Heart left ventricle (tissue), 16 donors: ENCODE data around the gene PPP1R15A. TPM values are rescaled to one million over a fixed set of nuclear protein-coding genes. Genes with fewer than 3 reads are reported as not detected.

Experiments
- ATAC-seq, 4 donors: fragments of 200-7000 bp; cut with Tn5 transposase; one replicate each; pipeline ENCODE4 v1.9.1; 2020 to 2022; ENCODE audit warnings: moderate library complexity in 4 of 4, mild to moderate bottlenecking in 3 of 4, moderate number of reproducible peaks in 1 of 4
- DNase-seq, 5 donors: peaks; one replicate each; pipeline ENCODE4 v3.0.0-alpha.2; 2020
- H3K27ac ChIP-seq, 12 donors: fragments of 200-600 bp; sonication (generic) in 4 of 12; one replicate each; pipeline versions ENCODE4 v1.5.0 to v1.8.0; 2016 to 2022; ENCODE audit warnings: mild to moderate bottlenecking in 2 of 12
- H3K27me3 ChIP-seq, 9 donors: fragments of 200-600 bp; sonication (generic) in 2 of 9; one replicate each; pipeline versions ENCODE4 v1.5.1 to v1.8.0; 2016 to 2022; ENCODE audit warnings: mild to moderate bottlenecking in 3 of 9
- H3K36me3 ChIP-seq, 9 donors: fragments of 200-600 bp; sonication (generic) in 2 of 9; one replicate each; pipeline versions ENCODE4 v1.5.0 to v1.8.0; 2018 to 2022; ENCODE audit warnings: mild to moderate bottlenecking in 2 of 9
- H3K4me1 ChIP-seq, 12 donors: fragments of 200-600 bp; sonication (generic) in 4 of 12; one replicate each; pipeline versions ENCODE4 v1.5.0 to v1.8.0; 2016 to 2022; ENCODE audit warnings: mild to moderate bottlenecking in 3 of 12
- H3K4me3 ChIP-seq, 12 donors: fragments of 200-600 bp; sonication (generic) in 4 of 12; one replicate each; pipeline versions ENCODE4 v1.5.0 to v1.8.0; 2017 to 2022; ENCODE audit warnings: mild to moderate bottlenecking in 9 of 12, moderate library complexity in 4 of 12
- H3K9me3 ChIP-seq, 12 donors: fragments of 200-600 bp; sonication (generic) in 4 of 12; one replicate each; pipeline versions ENCODE4 v1.5.0 to v1.8.0; 2016 to 2022; ENCODE audit warnings: mild to moderate bottlenecking in 1 of 12
- POLR2A ChIP-seq, 2 donors: fragments of 450-650 bp; IDR thresholded peaks; one replicate each; pipeline ENCODE4 v1.6.1; 2017; ENCODE audit warnings: antibody characterized with exemption in 2 of 2, mild to moderate bottlenecking in 2 of 2, moderate library complexity in 2 of 2
- WGBS, 4 donors: extraction: QIAGEN DNeasy Blood & Tissue Kit in 2 of 4; methylation state at CpG; one replicate each; pipeline versions ENCODE4 v1.1.5 to v1.1.7; 2013 to 2018; 5-methylcytosine and 5-hydroxymethylcytosine counted together
- intact Hi-C, 10 donors: fragments of 100-400 bp; cut with DNase I; formaldehyde crosslinking; loops; one replicate each; pipeline versions ENCODE4 v1.11.1 to v1.14.2; 2022
- polyA plus RNA-seq, 2 donors: library from polyadenylated mRNA; stranded (reverse); fragments of 200-250 nt; gene quantifications; one replicate each; pipeline ENCODE4 v1.2.3, GENCODE V29; 2013
- total RNA-seq, 9 donors: library from RNA; depleted of rRNA in 2 of 9; stranded (reverse); fragments of >200 nt in 2 of 9; fragmentation: NEBNext Ultra II Directional in 3 of 9; extraction: Animal tissue kit (Norgen Biotek cat#: 25700) in 3 of 9; gene quantifications; one replicate each; pipeline versions ENCODE4 v1.1.0 to v1.2.4, GENCODE V29; 2016 to 2023
- TF ChIP-seq, protein P1 (sequence below), 12 donors: fragments of 200-600 bp; sonication (generic) in 4 of 12; IDR thresholded peaks; one replicate each; pipeline versions ENCODE4 v1.5.0 to v1.8.0; 2018 to 2022; ENCODE audit warnings: antibody characterized with exemption in 12 of 12, mild to moderate bottlenecking in 5 of 12
- donor health status: ischemic (EF 13 %, LVEDD 7.1; RV severe dilation, severe dysfunction).
- donor health status: healthy with polysubstance abuse.
- donor health status: DM: no; HTN: yes; CAD: no.
- donor health status: DM: no; HTN: no; CAD: no.
- donor health status: ischemic (EF 25% LVEDD 6.9; RV normal size, moderate dysfunction).
- donor health status: ischemic (EF 25% LVEDD 5.7; RV mildly dilated, moderate dysfunction).
- donor health status: healthy.
- donor health status: DM: yes; HTN: yes; CAD: no.
- donor health status: ischemic (EF 35%, LVEDD 5.7; RV mildly dilated, moderate dysfunction).
- donor health status: nonischemic (EF 11% LVEDD 7.7; RV severe dilation, severe dysfunction).
- donor health status: DM: yes; HTN: yes; CAD: no.
- donor health status: PGD.
- donor health status: ischemic (EF 29% LVEDD 5.4; RV normal size, mild dysfunction).
- donor health status: nonischemic (EF 23%, LVEDD 6.1; RV moderate dilation, normal function).

The PPP1R15A gene
- total and polyA plus RNA-seq, 11 donors = 51.7 to 181 (median 68.2) TPM

GRCh38 chr19:48872884-48873475, 759 bp downstream of the PPP1R15A start:
- Histone ChIP-seq H3K36me3 (peaks cover 0 to 48% (median 46%) of the 10 kb centered on the region in 9 donors), H3K4me1 (peaks cover 11 to 65% (median 37%) of the 10 kb centered on the region in 12 donors), H3K27me3 (no peaks in the 10 kb centered on the region), H3K27ac (peak overlapping the region; percentile 98 to 100 (median 100)), H3K9me3 (no peaks in the 10 kb centered on the region), H3K4me3 (peak overlapping the region; percentile 75 to 99 (median 89))
- TF ChIP-seq, protein P1, sequence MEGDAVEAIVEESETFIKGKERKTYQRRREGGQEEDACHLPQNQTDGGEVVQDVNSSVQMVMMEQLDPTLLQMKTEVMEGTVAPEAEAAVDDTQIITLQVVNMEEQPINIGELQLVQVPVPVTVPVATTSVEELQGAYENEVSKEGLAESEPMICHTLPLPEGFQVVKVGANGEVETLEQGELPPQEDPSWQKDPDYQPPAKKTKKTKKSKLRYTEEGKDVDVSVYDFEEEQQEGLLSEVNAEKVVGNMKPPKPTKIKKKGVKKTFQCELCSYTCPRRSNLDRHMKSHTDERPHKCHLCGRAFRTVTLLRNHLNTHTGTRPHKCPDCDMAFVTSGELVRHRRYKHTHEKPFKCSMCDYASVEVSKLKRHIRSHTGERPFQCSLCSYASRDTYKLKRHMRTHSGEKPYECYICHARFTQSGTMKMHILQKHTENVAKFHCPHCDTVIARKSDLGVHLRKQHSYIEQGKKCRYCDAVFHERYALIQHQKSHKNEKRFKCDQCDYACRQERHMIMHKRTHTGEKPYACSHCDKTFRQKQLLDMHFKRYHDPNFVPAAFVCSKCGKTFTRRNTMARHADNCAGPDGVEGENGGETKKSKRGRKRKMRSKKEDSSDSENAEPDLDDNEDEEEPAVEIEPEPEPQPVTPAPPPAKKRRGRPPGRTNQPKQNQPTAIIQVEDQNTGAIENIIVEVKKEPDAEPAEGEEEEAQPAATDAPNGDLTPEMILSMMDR (IDR thresholded peaks at IDR 0.05) = no peak
- no peak for TF ChIP-seq POLR2A (IDR thresholded peaks at IDR 0.05)
- ATAC-seq (peak; percentile 64 to 84 (median 71)), DNase-seq (peak; percentile 78 to 92 (median 91))
- 0 to 2% (median 1%) methylated on average over 14 of the region's 14 CpGs for WGBS, 4 donors
- intact Hi-C loops = loop anchor here in 7 of 10 donors (1.0 to 10.0 kb wide), 6 partner anchors 23 to 282 kb away; partner anchors contain the start of genes FTL (in 7 of the 7), NUCB1 (in 3 of the 7), HRC (in 1 of the 7) and TRPM4 (in 1 of the 7)

DNA sequence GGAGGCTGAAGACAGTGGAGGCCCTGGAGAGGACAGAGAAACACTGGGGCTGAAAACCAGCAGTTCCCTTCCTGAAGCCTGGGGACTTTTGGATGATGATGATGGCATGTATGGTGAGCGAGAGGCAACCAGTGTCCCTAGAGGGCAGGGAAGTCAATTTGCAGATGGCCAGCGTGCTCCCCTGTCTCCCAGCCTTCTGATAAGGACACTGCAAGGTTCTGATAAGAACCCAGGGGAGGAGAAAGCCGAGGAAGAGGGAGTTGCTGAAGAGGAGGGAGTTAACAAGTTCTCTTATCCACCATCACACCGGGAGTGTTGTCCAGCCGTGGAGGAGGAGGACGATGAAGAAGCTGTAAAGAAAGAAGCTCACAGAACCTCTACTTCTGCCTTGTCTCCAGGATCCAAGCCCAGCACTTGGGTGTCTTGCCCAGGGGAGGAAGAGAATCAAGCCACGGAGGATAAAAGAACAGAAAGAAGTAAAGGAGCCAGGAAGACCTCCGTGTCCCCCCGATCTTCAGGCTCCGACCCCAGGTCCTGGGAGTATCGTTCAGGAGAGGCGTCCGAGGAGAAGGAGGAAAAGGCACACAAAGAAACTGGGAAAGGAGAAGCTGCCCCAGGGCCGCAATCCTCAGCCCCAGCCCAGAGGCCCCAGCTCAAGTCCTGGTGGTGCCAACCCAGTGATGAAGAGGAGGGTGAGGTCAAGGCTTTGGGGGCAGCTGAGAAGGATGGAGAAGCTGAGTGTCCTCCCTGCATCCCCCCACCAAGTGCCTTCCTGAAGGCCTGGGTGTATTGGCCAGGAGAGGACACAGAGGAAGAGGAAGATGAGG, 1.5 kb downstream of the PPP1R15A start:
- TF ChIP-seq, protein P1 (IDR thresholded peaks at IDR 0.05) = no peak
- TF ChIP-seq POLR2A (IDR thresholded peaks at IDR 0.05) = no peak
- Histone ChIP-seq H3K4me3 (peak overlapping the region; percentile 75 to 99 (median 89)), H3K27me3 (no peaks in the 10 kb centered on the region), H3K36me3 (peaks cover 0 to 55% (median 49%) of the 10 kb centered on the region in 9 donors), H3K27ac (peak overlapping the region; percentile 98 to 100 (median 100)), H3K9me3 (no peaks in the 10 kb centered on the region), H3K4me1 (peaks cover 11 to 65% (median 38%) of the 10 kb centered on the region in 12 donors)
- DNase-seq (peak in 2 of 5 donors; percentile 23 to 41), ATAC-seq (peak; percentile 0 to 8 (median 4))
- WGBS, 4 donors = 10 to 25% (median 16%) methylated on average over 14 of the region's 14 CpGs
- intact Hi-C loops = loop anchor here in 8 of 10 donors (1.0 to 10.0 kb wide), 6 partner anchors 23 to 281 kb away; partner anchors contain the start of genes FTL (in 8 of the 8), NUCB1 (in 4 of the 8), HRC (in 1 of the 8) and TRPM4 (in 1 of the 8)

GRCh38 chr19:48874303-48875135, 2.3 kb downstream of the PPP1R15A start:
- intact Hi-C loops = loop anchor here in 7 of 10 donors (2.0 to 10.0 kb wide), 6 partner anchors 26 to 280 kb away; partner anchors contain the start of genes FTL (in 4 of the 7), HRC (in 1 of the 7), NUCB1 (in 1 of the 7) and TRPM4 (in 1 of the 7)
- ATAC-seq = peak in 1 of 4 donors; percentile 3
- Histone ChIP-seq H3K4me3 (peak overlapping the region; percentile 75 to 99 (median 89)), H3K36me3 (peaks cover 0 to 62% (median 49%) of the 10 kb centered on the region in 9 donors), H3K27me3 (no peaks in the 10 kb centered on the region), H3K27ac (peak overlapping the region; percentile 98 to 100 (median 100)), H3K9me3 (no peaks in the 10 kb centered on the region), H3K4me1 (peaks cover 11 to 68% (median 41%) of the 10 kb centered on the region in 12 donors)
- TF ChIP-seq, protein P1 (IDR thresholded peaks at IDR 0.05) = no peak
- no peak for TF ChIP-seq POLR2A (IDR thresholded peaks at IDR 0.05)
- WGBS, 4 donors = 5 to 9% (median 7%) methylated on average over 17 of the region's 17 CpGs
- peak in 4 of 5 donors; percentile 35 to 77 (median 48) for DNase-seq
